HuH-7 (cell line): ENCODE results near the gene RGS10.

Experiments used
- DNase-seq: peaks from one replicate; pipeline ENCODE4 v3.0.0; 2011; ENCODE audit warnings: low spot score

The RGS10 gene

DNA sequence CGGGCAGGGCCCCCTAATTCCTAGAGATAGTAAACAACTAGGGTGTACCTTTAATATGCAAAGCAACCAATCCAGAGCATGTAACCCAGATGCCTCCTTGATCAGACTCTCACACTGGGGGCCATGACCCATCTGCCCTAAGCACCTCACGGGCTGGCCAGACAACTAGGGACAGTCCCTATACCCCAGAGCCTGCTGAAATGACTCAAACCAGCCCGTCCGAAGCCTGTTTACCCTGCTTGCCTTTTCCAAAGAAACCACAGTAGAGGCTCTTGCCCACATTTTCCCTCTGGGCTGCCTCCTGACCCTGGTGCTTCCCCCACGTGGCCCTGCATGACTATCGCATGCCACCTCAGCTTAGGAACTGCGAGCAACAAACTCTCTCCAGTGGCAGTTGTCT lies 46.2 kb downstream of the RGS10 start:
- DNase-seq: no peak

DNA sequence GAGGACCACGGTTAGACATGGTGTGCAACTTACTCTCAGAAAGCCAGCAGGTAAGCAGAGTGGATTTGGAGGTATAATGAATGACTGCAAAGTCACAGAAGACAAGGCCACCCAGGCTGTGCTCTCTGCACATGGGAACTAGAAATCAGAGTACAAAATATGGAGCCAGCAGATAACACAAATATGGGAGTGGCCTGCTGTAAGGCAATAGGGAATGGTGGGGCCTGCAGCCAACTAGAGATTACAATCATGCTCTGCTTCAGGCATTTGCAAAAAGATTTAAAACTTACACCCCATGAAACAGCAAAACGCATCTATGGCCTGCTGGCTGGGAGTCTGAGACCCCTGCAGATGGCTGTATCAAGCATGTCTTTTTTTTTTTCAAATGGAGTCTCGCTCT lies 47.0 kb downstream of the RGS10 start:
- DNase-seq: no peak

DNA sequence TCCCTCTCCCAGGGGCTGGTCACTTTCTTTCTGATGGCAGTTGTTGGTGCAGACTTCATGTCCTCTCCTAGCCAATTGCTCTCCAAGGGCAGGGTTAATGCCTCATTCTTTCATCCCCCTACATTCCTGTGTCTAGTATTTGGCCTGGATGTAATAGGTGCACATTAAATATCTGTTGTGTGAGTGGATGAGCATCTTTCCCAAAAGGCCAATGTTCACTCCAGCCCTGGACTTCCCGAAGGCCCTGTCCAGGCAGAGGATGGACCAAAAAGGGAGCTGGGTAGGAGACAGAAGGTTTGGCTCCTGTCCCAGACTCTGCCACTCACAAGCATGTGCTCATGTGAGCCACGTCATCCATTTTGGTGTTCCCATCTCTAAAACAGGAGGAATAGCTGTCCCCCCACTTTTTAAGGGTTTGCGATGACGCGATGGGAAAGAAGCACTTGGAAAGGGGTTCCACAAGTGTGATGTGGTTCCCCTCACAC lies 47.5 kb downstream of the RGS10 start:
- no peak for DNase-seq

DNA sequence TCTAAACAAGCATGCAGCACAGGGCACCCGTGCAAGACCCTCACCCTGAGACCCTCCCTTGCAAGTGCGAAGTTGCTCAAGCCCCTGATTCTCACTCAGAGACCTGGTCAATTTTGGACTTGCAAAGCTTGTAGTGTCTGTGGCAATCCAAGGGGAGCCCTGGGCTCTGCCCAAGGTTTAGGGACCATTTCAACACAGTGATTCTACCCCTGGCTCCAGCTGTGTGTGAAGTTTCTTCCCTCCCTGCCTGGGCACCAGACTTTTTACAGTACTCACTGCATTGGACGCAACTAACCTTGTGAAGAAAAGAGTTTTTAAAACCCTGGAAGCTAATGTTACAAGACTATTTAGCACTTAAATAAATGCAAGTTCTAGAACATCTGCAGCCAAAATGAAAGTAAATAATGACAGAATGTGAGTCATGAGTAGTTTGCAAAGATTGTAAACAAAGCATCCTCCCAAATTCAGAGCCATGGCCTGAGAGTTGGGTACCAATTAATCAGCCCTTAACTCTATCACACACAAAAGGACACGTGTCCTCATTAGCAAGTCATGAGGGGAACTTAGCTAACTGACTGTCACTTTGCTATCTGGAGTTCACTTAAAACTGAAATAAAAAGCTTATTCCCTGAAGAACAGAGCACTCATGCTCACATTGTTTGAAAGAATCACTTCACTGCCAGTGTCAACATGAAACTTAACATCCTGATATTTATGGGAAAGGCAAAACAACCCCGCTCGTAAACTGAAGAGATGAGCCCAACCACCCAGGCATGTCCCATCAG lies 48.1 kb downstream of the RGS10 start:
- no peak for DNase-seq

DNA sequence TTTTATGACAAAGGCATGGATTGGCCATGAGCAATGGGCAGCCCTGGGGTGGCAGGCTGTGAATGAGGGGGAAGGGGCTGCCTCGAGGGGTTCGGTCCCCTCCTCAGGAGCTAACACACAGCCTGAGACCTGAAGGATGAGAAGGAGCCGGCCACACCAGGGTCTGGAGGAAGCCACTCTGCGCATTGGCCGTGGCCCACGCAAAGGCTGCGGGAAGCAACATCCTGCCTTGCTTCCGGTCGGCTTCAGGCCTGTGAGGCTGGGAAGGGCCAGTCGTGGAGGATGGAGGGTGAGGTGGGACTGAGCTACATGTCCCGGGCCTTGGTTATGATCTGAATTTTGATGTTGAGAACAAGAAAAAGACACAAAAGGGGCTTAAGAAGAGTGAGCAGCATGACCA lies 49.4 kb downstream of the RGS10 start:
- DNase-seq: no peak

DNA sequence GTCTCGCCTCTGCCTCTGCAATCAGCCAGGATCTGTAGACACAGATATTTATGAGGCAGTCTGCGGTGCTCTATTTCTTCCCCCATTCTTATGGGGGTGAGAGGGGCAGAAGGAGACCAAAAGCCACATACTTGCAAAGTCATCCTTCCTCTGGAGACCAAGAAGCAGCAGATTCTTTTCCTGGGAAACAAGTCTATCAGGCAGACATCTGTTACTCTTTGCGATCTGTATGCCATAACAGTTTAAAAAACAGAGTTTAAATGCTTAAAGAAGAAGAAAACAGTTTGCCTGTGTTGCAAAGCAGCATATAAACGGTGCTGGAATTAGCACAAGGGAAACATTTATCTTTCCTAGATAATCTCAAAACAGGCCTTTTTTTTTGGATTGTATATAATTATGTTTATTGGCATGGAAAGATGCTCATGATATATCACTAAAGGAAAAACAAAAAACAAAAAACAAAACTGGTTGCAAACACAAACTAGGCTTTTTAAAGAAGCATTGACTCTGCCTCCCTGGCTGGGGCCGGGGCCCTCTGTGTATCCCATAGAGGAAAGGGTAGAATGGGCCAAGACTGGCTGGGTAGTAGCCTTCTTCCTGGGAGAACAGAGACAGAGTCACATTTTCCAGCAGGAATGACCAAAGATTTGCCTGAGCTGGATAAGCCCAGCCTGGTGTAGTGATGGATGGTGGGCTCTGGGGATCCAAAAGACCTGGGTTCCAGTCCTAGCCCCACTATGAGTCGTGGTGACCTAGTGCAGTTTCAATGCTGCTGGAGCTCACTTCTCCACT lies 50.4 kb downstream of the RGS10 start:
- no peak for DNase-seq

DNA sequence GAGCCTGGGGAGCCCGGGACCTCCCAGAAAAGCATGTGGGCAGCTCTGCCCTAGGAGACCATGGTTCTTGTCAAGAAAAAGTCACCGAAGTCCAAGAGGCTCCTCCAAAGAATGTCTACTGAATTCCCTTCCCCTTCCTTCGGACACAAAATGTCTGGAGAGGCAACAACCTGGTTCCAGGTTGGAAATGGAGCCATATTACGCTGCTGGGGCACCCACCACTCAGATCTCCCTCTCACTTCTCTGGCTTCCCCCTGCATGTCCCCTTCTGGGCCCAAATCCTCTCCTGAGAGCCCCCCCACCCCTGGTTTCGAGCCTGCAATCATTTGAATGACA lies 52.6 kb downstream of the RGS10 start:
- DNase-seq: no peak

DNA sequence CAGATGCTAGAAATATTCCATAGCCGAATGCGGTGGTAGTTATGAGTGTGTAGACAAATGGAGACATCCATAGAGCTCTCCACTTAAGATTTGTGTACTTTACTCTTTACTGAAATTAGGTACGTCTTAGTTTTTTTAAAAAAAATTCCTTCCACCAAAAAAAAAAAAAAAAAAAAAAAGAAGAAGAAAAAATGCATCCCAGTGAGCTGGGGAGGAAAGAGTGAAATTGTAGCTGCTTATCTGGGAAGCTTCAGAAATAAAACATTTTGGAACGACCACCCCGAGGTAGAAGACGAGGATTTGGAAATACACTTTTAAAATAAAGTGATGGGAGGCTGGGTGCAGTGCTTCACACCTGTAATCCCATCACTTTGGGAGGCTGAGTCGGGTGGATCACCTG lies 53.8 kb downstream of the RGS10 start:
- DNase-seq: no peak

DNA sequence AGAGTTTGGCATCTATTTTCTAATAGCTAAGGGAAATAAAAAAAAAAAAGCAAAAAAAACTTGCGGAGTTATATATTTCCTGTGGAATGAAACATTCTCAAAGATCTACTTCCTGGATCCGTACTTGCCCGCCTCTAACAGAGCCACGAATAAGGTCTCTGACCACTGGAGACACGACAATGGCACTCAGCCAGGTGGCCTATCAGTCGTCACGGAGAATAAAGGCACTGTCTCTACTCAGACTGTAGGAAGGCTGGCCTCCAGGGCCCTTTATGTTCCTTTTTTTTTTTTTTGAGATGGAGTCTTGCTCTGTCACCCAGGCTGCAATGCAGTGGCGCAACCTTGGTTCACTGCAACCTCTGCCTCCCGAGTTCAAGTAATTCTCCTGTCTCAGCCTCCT lies 58.7 kb downstream of the RGS10 start:
- no peak for DNase-seq

DNA sequence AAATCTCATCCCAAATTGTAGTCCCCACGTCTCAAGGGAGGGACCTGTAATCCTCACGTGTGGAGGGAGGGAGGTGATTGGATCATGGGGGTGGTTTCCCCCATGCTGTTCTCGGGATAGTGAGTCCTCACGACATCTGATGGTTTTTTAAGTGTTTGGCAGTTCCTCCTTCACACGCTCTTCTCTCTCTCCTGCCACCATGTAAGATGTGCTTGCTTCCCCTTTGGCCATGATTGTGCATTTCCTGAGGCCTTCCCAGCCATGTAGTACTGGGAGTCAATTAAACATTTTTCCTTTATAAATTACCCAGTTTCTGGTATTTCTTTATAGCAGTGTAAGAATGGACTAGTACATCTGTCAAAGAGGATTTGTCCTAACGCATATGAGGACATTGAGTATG lies 59.5 kb downstream of the RGS10 start:
- DNase-seq: no peak

DNA sequence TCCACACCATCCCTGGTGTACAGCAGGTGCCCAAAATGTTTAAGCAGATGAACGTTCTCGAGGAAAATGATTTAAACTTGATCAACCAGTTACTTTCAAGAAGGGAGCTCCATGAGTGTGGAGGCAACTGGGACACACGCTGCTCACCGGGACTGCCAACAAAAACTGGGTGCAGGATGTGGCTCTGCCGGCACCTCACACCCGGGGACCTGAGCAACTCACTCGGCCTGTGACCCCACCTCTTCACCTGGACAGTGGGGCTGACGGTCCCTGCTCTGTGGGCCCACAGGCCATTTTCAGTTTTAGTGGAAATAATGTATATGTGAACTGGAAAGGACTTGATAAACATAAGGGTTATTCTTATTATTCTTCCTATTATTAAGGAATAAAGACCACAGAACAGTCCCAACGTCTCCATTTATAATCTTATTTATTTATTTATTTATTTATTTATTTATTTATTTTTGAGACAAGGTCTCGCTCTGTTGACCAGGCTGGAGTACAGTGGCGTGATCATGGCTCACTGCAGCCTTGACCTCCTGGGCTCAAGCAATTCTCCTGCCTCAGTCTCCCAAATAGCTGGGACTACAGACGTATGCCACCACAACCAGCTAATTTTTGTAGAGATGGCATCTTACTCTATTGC lies 60.6 kb downstream of the RGS10 start:
- no peak for DNase-seq

DNA sequence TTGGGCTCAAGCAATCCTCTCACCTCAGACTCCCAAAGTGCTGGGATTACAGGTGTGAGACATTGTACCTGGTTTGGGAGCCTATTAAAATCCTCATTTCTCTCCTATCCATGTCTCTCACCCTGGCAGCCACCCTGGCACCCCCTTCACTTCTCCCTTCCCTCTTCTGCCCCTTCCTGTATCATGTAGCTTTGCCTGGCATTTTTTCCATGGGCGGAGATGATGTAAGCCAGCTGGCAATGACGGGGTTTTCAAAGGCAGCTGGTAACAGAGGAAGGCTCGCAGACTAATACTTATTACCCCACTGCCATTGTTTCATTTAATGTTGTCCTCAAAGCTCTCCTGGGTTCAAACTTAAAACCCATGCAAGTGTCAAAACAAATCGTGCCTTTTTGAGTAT lies 61.9 kb downstream of the RGS10 start:
- DNase-seq: no peak

DNA sequence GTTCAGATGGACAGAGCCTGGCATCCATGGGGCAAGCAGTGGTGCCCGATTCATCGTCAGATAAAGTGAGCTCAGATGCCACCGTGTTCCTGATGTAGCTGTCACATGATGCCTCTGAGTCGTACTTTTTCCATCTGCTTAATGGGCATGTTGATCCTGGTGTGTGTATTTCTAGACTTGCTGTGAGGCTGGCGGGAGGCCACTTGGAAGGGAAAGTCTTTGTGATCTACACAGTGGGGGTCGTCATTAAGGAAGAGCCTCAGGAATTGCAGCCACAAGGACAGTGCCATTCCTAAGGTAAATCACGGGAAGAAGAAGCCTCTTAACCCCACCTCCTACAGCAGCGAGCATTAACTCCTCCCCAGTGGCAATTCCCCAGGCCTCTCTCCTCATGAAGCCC lies 63.0 kb downstream of the RGS10 start:
- no peak for DNase-seq

DNA sequence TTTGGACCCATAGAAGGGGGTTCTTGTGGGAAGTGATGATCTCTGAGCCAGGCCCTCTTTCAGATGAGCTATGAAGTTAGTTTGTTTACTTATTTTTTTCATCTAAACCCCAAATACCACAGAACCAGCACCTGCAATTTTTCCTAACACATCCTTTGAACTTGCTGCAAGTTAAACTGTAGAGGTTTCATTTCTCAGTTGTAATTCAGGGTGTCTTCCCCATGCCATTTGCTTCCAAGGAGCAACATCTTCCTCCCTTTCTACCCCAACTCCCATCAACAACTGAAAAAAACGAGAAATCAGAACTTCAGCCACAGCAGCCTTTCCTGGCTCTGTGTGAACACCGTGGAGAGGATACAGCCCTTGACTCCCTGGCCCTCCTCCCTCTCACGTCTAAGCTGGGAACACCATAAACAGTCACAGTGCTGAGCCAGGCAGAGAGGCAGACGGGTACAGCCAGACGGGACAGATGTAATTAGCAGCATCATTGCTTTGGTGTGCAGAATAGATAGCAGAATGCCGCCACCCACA lies 63.6 kb downstream of the RGS10 start:
- DNase-seq: no peak

DNA sequence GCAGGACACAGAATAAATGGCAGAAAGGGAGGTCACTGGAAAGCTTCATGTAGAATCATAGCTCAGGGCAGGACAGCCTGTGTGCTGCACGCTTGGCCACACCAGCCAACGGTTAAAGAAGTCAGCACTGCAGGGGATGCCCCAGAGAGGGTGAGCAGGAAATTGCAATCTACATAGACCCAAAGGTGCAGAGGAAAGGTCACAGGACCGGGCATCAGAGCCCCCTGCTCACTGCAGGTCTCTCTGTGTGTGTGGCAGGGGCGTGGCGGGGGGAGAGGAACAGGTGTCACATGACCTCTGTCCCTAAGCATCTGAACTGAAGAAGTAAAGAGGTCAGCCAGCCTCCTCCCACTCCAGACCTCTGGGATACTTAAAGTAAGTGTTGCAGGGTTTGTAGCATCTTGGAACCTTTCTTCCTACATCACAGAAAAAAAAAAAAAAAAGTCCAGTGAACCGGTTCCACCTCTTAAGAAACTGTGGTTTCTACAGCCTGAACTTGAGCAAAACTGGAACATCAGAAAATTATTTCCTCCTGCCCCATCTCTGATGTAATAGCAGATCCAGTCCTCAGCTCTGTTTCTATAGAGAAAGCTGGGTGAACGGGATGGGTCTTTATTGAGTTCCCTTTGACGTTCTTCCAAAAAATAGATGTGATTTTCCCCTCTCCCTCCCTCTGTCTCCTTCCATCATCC lies 64.3 kb downstream of the RGS10 start:
- no peak for DNase-seq

DNA sequence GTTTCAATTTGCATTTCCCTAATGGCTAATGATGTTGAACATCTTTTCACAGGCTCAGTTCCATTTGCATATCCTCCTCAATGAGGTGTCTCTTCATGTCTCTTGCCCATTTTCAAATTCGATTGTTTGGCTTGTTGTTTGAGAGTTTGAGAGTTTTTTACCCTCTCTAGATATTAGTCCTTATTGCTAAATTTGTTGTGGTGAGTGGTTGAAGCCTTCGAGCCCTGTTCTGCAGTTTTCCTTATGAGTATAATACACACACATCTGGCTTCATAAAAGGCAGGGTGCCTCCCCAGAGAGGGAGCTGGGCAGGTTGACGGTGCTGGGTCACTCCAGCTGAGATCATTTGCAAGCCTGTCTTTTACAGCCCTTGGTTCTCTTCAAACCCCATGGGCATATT lies 65.1 kb downstream of the RGS10 start:
- no peak for DNase-seq

DNA sequence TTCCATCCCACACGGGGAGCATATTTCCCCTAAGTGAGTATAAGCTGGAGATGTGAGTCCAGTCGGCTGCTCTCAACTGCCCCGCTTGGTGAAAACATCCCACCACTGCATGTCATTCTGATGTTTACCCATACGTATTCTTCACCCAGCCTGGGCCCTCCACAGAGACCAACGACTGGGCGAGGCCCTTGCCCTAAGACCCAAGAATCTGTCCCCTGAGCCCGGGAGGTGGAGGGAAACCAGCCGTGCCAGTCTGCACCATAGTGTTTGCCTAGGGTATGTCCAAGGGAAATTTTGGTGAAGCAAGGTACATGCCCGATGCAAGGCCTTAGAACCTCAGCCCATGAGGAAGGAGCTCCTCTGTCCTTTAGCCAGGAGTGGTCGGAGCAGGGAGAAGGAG lies 67.9 kb downstream of the RGS10 start:
- no peak for DNase-seq

DNA sequence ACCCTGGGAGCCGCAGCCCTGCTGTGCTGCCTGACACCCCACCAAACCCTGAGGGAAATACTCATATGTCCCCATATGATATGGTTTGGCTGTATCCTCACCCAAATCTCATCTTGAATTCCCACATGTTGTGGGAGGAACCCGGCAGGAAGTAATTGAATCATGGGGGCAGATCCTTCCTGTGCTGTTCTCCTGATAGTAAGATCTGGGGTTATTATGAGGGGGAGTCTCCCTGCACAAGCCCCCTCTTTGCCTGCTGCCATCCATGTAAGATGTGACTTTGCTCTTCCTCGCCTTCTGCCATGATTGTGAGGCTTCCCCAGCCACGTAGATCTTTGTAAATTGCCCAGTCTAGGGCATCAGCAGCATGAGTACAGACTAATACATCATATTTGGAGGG lies 68.7 kb downstream of the RGS10 start:
- no peak for DNase-seq

DNA sequence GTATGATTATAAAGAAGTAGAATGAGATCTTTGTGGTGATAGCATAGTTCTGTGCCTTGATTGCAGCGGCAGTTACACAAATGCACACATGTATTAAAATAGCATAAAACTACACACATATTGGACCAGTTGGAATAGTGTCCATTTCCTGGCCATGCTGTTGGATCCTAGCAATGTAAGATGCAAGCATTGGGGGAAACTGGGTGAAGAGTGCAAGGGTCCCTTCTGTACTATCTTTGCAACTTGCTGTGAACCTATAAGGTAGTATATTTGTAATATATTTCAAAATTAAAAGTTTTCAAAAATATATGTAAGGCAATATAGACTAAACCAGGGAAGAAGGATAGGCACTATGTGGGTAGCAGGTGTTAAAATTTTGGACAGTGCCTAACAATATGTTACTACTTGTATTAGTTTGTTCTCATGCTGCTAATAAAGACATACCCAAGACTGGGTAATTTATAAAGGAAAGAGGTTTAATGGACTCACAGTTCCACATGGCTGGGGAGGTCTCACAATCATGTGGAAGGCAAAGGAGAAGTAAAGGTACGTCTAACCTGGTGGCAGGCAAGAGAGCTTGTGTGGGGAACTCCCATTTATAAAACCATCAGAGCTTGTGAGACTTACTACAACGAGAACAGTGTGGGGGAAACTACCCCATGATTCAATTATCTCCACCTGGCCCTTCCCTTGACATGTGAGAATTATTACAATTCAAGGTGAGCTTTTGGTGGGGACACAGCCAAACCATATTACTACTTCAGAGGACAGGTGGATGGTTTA lies 71.4 kb downstream of the RGS10 start:
- DNase-seq: no peak

DNA sequence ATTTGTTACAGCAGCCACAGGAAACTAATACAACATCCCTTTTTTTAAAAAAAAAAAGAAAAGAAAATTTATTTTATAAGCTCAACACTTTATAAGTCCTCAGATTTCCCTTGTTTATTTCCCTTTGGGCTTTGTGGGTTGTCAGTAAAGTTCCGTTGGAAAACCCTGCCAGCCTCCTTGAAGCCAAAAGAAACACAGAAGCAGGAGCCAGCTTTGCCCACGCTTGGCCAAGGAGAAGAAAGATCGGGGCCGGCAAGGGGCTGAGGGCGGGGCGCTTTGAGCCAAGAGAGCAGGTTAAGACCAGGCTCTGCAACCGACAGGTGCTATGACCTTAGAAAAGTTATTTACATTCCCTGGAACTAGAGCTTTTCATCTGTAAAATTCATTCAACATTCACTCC lies 72.7 kb downstream of the RGS10 start:
- no peak for DNase-seq

DNA sequence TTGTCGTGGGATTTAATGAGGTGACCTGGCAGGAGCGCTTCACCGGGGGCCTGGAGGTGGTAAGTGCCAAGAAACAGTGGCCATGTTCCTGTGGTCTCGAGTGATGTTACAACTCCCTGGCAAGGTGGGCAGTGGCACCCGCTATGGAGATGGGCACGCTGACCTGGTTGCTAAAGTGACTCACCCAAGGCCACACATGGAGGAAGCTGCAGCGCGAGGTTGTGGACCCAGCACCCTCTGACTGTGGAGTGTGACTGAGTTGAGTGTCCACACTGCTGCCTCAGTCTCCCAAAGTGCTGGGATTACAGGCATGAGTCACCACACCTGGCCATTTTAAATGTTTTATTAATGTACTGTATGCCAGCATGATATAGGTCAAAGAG lies 73.2 kb downstream of the RGS10 start:
- DNase-seq: no peak
